NB4 (cell line): Measurements from ENCODE around the gene ATP2A3.

Experiments used
- POLR2A ChIP-seq: IDR thresholded peaks from 2 replicates; pipeline ENCODE4 v1.6.1; 2011; ENCODE audit warnings: mild to moderate bottlenecking; ENCODE audit not compliant: insufficient read length; ENCODE audit errors: extremely low read depth
- TF ChIP-seq, protein P1 (sequence below): IDR thresholded peaks from one replicate; pipeline ENCODE4 v1.5.1; 2012; ENCODE audit warnings: low read depth, low read length

DNA sequence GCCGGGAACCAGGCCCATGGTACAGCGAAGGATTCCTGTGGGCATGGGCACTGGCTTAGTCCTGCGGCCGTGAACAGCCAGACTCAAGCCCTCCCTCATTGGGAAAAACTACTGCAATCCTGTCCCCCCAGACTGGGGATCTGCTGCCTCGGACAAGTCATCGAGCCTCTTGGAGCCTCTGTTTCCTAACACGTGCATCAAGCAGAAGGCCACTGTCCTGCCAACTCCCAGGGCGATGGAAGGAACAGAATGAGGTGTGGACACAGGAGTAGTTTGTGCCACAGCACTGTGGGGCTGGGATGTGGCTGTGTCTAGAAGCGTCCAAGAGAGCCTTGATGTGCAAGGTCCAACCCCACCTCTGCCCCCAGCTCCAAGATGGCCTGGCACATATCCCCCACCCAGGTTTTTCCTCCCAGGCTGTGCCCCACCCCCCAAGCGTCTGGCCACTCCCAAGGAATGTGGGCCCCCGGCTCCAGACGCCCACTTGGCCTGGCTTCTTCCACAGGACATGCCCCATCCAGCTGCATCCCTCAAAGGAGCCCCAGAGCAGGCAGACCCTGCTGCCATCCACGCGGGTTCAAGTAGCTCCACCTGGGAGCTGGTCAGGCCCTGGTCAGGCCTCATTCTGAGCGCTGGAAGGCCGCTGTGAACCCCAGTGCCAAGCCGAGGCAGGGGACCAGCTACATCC lies 74.8 kb downstream of the ATP2A3 start:
- TF ChIP-seq, protein P1, sequence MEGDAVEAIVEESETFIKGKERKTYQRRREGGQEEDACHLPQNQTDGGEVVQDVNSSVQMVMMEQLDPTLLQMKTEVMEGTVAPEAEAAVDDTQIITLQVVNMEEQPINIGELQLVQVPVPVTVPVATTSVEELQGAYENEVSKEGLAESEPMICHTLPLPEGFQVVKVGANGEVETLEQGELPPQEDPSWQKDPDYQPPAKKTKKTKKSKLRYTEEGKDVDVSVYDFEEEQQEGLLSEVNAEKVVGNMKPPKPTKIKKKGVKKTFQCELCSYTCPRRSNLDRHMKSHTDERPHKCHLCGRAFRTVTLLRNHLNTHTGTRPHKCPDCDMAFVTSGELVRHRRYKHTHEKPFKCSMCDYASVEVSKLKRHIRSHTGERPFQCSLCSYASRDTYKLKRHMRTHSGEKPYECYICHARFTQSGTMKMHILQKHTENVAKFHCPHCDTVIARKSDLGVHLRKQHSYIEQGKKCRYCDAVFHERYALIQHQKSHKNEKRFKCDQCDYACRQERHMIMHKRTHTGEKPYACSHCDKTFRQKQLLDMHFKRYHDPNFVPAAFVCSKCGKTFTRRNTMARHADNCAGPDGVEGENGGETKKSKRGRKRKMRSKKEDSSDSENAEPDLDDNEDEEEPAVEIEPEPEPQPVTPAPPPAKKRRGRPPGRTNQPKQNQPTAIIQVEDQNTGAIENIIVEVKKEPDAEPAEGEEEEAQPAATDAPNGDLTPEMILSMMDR = no peak
- TF ChIP-seq POLR2A = no peak
